A549 treated with AZD9567 at 1 μM for 4 hours (cell line): ENCODE measurements around the gene PON3. TPM values are rescaled to one million over a fixed set of nuclear protein-coding genes. Genes with fewer than 3 reads are reported as not detected.

ENCODE experiments used
- total RNA-seq: library from RNA; stranded (reverse); fragments of 200-300 nt; extraction: Qiagen RNA extraction; gene quantifications from 5 replicates; pipeline ENCODE4 v1.2.3, GENCODE V29; 2022; ENCODE audit not compliant: insufficient read depth

Gene PON3
- total RNA-seq: 32.4 to 39.9 TPM (median 35.9 TPM) in 5 replicates

GRCh38 chr7:95396136-95397032 is at the start of gene PON3:
PON3 (minus strand) TSS chr7:95396375; CDS start chr7:95396350, 25 bp downstream.

GRCh38 chr7:95434557-95435421 is 38.6 kb upstream of the PON3 start, which contains the start of gene PON2:
PON2 (minus strand) TSS chr7:95435028; CDS start chr7:95434951, 77 bp downstream.

GRCh38 chr7:95324431-95324830 is 71.7 kb downstream of the PON3 start, which contains the start of gene PON1:
PON1 (minus strand) TSS chr7:95324532; CDS start chr7:95324475, 57 bp downstream.

Other genes with a start within 250 kb of the PON3 start
- 0.83 to 1.3 TPM (median 0.95 TPM) in 4 of 5 replicates, not detected in the other for gene PON1, start 71.8 kb downstream of the PON3 start, total RNA-seq
- 314 to 365 TPM (median 336 TPM) in 5 replicates for gene PON2, start 38.7 kb upstream of the PON3 start, total RNA-seq
- gene ASB4, start 89.6 kb upstream of the PON3 start, total RNA-seq: 0.17 to 0.65 TPM (median 0.39 TPM) in 4 of 5 replicates, not detected in the other
- gene PDK4, start 200.1 kb upstream of the PON3 start, total RNA-seq: 17.3 to 24.0 TPM (median 22.0 TPM) in 5 replicates